Kidney epithelial cell (primary cell): Measurements from ENCODE around the gene ID4. TPM values are rescaled to one million over a fixed set of nuclear protein-coding genes. Genes with fewer than 3 reads are reported as not detected.
"Not testable (repeated sequence)": the region's sequence is repeated elsewhere in the genome, so short reads cannot be mapped to it uniquely, and the experiment has no call there.

ENCODE experiments used
- DNase-seq: peaks from one replicate; pipeline ENCODE4 v3.0.0-alpha.2; 2010; ENCODE audit warnings: low read depth
- H3K27me3 ChIP-seq: 2 replicates; pipeline ENCODE4 v1.6.0; 2011; ENCODE audit warnings: low read length; ENCODE audit not compliant: control insufficient read depth, insufficient read depth
- H3K36me3 ChIP-seq: 2 replicates; pipeline ENCODE4 v1.5.1; 2011; ENCODE audit warnings: low read length; ENCODE audit not compliant: control insufficient read depth, insufficient read depth
- H3K4me3 ChIP-seq: 2 replicates; pipeline ENCODE4 v1.5.1; 2011; ENCODE audit warnings: low read depth, mild to moderate bottlenecking, control low read depth, low read length
- CTCF ChIP-seq: IDR thresholded peaks from 2 replicates; pipeline ENCODE4 v1.5.1; 2011; ENCODE audit warnings: mild to moderate bottlenecking, moderate library complexity, low read length, control low read depth, inconsistent platforms; ENCODE audit not compliant: insufficient read depth, poor library complexity, severe bottlenecking
- total RNA-seq: library from RNA; depleted of rRNA; stranded (reverse); fragments of >200 nt; gene quantifications from 2 replicates; pipeline ENCODE4 v1.2.3, GENCODE V29; 2015

ID4 gene
- total RNA-seq, 1 donor from 2014 or later = 17.3 TPM

GRCh38 chr6:19849196-19849595 is 12.0 kb downstream of the ID4 start:
- no peak for DNase-seq
- Histone ChIP-seq H3K36me3 (no peaks in the 10 kb centered on the region), H3K4me3 (no peak overlapping the region), H3K27me3 (no peaks in the 10 kb centered on the region)
- TF ChIP-seq CTCF = no peak

DNA sequence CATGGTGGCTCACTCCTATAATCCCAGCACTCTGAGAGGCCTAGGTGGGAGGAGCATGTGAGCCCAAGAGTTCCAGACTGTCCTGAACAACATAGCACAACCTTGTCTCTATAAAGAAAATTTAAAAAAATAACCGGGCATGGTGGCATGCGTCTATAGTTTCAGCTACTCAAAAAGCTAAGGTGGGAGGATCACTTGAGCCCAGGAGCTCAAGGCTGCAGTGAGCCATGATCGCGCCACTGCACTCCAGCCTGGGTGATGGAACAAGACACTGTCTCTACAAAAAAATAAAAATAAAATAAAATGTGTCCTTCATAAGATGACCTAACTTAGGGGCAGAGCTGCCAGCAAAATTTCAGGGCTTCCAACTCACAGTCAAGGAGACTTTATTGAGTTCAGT is 12.6 kb downstream of the ID4 start:
- H3K27me3 ChIP-seq = no peaks in the 10 kb centered on the region
- no peaks in the 10 kb centered on the region for H3K36me3 ChIP-seq
- no peak for DNase-seq
- H3K4me3 ChIP-seq = no peak overlapping the region
- TF ChIP-seq CTCF = no peak

DNA sequence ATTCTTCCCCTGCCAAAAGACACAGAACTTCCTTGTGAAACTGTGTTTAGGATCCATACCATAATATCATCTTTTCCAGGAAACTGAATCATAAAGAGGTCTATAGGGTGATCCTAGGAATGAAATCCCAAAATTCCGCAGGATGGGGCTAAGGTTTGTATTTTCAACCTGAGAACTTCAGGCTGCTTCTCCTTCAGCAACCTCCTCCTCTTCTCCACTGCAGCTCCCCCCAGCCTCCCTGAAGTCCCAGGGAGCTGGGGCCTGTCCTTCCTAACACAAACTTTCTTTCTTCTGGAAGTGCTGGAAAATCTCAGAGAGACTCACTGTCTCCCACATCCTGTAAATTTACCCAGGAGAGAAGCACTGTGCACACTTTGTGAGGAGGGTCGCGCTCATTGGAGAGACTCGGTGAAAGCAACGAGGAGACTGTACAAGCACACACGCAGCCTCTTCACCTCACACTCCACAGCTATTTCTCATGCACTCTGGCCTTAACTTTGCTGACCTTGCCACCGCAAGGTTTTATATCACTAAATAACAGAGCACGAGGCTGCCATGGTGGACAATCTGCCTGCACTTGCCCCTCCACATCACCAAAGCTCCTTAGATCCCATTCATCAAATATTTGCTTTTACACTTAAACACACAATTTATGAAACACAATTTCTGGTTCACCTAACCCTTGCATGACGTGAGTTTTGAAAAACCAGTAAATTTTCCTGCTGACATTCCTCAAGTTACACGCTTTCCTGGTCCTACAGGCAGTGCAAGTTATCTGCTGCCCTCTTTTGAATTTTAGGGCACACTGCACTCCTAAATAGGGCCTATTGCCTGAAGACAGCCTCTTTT is 14.3 kb downstream of the ID4 start:
- H3K36me3 ChIP-seq = no peaks in the 10 kb centered on the region
- TF ChIP-seq CTCF = peak; percentile 88
- H3K27me3 ChIP-seq = no peaks in the 10 kb centered on the region
- H3K4me3 ChIP-seq = no peak overlapping the region
- no peak for DNase-seq

DNA sequence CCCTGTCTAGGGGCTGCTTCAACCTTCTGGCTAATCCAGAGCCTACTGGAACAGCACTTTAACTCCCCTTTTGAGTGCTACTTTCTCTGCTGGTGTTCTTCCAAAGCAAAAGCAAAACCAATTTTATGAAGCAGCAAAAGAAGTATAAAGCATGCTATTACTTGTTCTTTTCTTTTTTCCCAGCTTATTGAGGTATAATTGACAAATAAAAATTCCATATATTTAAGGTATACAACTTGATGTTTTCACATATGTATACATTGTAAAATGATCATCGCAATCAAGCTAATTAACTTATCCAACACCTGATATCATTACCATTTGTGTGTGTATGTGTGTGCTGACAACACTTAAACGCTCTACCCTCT is 14.9 kb downstream of the ID4 start:
- Histone ChIP-seq H3K36me3 (no peaks in the 10 kb centered on the region), H3K4me3 (no peak overlapping the region), H3K27me3 (no peaks in the 10 kb centered on the region)
- TF ChIP-seq CTCF = no peak
- no peak for DNase-seq

- TF ChIP-seq CTCF = no peak
- Histone ChIP-seq H3K27me3 (no peaks in the 10 kb centered on the region), H3K4me3 (no peak overlapping the region), H3K36me3 (no peaks in the 10 kb centered on the region)
- no peak for DNase-seq
These were observed 15.8 kb downstream of the ID4 start for GRCh38 chr6:19852927-19853326.

GRCh38 chr6:19854421-19855015 is 17.3 kb downstream of the ID4 start:
- H3K4me3 ChIP-seq, DNase-seq, H3K27me3 ChIP-seq, H3K36me3 ChIP-seq: not testable (repeated sequence)
